HG02678 (cell line): ENCODE measurements around the gene PTPRN2.
"Not testable (repeated sequence)": the region's sequence is repeated elsewhere in the genome, so short reads cannot be mapped to it uniquely, and the experiment has no call there.

Experiments used
- ATAC-seq: cut with Tn5 transposase; IDR thresholded peaks from one replicate; pipeline ENCODE4 v1.9.1; 2021; ENCODE audit warnings: mild to moderate bottlenecking, moderate library complexity; ENCODE audit not compliant: unreplicated experiment

Gene PTPRN2

GRCh38 chr7:158316466-158317031 is 271.1 kb downstream of the PTPRN2 start:
- ATAC-seq, result no peak

DNA sequence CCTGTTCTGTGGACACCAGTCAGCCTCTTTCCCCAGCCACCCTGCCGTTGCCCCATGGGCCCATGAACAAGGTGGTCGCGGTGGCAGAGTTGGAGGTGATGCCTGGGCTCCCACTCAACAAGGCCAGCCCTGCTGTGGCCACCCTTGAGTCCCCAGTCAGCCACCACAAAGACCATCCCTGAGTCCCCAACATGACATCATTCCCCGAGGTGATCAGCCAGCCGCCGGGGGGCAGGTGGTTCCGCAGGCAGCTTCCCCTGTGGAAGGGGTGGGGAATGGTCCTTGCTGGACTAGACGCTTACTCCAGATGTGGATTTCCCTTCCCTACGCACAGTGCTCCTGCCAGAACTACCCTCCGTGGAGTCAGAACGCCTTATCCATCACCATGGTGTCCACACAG is 271.7 kb downstream of the PTPRN2 start:
- ATAC-seq, result no peak

GRCh38 chr7:158315326-158315725 is 272.3 kb downstream of the PTPRN2 start:
- ATAC-seq, result no peak

DNA sequence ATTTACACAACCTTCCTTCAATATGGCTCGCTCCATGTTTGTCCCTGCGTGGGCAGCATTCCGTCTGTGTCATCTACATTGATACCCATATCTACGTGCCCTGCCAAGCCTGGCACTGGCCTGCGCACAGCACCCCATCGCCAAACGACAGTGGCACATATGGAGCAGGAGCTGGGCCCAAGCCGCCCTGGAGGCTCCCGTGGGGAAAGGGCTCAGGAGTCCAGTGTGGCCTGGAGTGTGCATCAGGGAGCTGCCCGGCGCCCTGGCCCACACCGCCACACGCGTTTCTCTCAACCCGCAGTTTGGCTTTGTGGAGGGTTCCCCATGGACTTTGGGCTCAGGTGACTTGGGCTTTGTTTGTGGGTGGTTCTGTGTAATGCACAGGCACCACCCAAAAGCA is 273.2 kb downstream of the PTPRN2 start:
- no peak for ATAC-seq

DNA sequence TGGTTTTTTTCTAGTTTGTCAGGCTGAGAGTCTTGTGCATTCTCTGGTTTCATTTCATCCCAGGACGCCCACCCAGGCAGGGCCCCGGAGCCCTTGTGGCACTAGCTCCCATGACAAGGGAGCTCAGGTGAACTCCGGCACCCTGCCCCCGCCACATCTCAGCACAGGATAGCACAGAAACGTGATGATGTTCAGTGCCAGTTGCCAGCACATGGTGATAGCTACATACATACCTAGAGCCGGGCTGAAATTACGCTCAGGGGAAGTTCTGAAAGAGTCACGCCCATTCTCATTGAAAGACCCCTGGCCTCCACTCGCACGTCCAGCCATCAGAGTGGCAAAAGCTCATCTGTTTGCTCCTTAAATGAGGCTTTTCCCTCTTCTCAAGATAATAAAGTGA is 273.7 kb downstream of the PTPRN2 start:
- ATAC-seq, result no peak

- ATAC-seq, result no peak
Observed at GRCh38 chr7:158312789-158313188, 274.8 kb downstream of the PTPRN2 start.

GRCh38 chr7:158311791-158312190 is 275.8 kb downstream of the PTPRN2 start:
- ATAC-seq, result no peak

DNA sequence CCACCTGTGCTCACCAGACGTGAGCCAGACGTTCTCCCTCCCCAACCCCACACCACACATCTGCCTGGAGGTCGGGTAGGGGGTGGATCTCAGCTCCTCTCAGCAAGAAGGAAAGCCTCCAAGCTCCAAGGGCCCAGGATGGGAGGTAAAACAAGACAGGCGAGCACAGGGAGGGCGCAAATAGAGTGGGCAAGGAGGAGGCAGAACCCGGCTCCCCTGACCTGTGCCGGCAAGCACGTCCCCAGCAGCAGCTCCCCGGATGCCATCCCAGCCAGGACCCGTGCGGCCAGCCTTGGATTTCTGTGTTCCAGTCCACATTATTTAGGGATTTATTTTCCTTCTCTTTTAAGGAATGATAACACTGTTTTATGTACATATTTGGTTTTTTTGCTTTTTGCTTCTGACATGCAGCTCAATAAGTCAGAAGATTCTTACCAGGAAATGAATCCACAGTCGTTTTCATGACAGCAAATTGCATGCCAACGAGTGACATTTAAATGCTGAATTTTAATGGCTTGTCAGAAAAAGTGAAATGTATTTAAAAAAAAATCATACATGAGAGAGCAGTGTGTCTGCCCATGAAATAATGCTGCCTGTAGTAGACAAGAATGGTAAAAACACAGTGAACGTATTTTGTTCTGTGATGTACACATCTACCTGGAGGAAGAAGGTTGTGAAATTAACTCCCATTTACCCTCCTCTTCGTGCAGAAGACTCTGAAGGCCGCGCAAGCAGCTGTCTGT is 276.5 kb downstream of the PTPRN2 start:
- ATAC-seq, result no peak

- no peak for ATAC-seq
Observed at GRCh38 chr7:158309868-158310763, 277.5 kb downstream of the PTPRN2 start.

GRCh38 chr7:158308001-158308400 is 279.6 kb downstream of the PTPRN2 start:
- no peak for ATAC-seq

DNA sequence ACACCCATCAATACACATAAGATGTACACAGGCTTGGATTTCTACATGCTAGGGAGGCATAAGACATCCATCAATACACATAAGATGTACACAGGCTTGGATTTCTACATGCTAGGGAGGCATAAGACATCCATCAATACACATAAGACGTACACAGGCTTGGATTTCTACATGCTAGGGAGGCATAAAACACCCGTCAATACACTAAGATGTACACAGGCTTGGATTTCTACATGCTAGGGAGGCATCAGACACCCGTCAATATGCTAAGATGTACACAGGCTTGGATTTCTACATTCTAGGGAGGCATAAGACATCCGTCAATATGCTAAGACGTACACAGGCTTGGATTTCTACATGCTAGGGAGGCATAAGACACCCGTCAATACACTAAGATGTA is 283.6 kb downstream of the PTPRN2 start:
- not testable (repeated sequence) for ATAC-seq

DNA sequence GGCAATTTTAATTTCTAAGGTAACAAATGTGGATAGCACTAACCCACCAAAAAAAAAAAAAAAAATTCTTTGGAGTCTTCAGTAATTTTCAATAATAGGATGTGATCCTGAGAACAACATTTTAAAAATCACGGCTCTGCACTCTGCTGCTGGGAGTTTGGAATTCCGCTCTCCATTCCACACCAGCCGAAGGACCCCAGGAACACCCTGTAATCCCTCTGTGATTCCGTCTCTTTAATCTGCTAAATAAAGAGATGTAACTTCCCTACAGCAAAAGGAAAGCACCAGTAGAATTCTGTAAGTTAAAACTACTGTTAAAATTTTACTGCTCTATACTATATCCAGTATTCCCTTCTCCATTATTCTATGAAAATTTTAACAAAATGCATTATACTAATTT is 284.5 kb downstream of the PTPRN2 start:
- no peak for ATAC-seq

- ATAC-seq, result no peak
Observed at GRCh38 chr7:158302274-158303070, 285.2 kb downstream of the PTPRN2 start.

DNA sequence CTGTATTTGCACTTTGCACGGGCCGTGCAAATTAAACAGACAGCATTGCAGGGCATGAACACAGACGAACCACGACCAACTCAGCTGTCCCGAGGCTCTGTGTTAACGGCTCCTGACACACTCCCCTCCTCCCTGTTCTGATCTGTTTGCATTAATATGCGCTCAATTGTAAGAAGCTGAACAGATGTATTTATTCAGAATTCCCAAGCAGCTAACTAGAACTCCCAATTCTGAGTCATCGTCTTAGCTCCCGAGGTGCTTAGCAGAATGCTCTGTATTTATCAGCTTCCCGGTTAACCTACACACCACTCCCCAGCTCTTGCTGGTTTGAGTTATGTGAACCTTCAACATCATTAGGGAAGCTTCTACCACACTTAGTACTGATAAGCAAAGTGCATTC is 286.4 kb downstream of the PTPRN2 start:
- no peak for ATAC-seq

- no peak for ATAC-seq
Observed at GRCh38 chr7:158300427-158300826, 287.2 kb downstream of the PTPRN2 start.

DNA sequence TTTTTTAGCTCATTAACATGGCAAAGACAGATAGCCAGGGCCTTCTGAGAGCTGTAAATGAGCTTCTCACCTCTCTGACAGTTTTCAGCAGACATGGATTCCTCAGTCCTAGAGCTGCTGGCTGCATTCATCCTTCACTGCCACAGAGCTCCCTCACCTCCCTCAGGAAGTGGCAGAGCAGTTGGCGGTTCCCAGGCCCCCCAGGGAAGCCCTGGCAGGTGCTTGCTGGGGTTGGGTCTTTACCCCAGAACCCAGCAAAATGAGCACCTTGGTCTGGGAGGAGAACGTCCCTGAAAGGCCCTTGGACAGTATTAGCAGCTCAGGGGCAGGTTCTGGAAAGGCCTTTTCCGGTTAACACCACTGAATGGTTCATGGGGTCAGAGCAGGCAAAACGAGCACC is 288.0 kb downstream of the PTPRN2 start:
- ATAC-seq, result no peak

DNA sequence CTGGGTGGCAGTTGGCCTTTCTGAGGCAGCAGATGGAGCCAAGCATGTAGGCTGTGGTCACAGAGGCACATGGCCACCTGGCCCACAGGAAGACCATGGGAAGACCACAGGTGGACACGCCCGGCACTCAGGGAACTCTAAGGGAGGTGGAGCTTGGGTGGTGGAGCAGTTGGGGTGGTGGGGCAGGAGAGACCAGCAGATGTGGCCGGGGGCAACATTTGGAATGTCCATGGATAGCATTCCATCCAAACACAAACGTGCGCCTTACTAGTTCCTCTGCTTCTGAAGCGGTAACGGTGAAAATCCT is 290.9 kb downstream of the PTPRN2 start:
- no peak for ATAC-seq

- no peak for ATAC-seq
Observed at GRCh38 chr7:158295966-158296797, 291.4 kb downstream of the PTPRN2 start.

- not testable (repeated sequence) for ATAC-seq
Observed at GRCh38 chr7:158294468-158295215, 293.0 kb downstream of the PTPRN2 start.

DNA sequence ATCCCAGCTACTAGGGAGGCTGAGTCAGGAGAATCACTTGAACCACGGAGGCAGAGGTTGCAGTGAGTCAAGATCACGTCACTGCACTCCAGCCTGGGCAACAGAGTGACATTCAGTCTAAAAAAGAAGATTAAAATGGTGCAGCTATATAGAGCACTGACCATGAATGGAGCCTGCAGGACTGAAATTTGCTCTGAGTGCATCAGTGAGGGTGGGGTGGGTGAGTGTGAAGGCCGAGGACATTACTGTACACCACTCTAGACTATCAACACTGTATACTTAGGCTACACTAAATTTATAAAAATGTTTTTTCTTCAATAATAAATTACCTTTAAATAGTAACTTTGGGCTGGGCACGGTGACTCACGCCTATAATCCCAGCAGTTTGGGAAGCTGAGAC is 294.7 kb downstream of the PTPRN2 start:
- no peak for ATAC-seq
